Hypothalamus (tissue), 51 donors: ENCODE results near the gene ACTL10.
"Not testable (repeated sequence)": the region's sequence is repeated elsewhere in the genome, so short reads cannot be mapped to it uniquely, and the experiment has no call there.

ENCODE experiments used
- DNase-seq, 51 donors: peaks; one replicate each; lab custom pipeline; 2025; lab: John Stamatoyannopoulos, UW

ACTL10 gene

DNA sequence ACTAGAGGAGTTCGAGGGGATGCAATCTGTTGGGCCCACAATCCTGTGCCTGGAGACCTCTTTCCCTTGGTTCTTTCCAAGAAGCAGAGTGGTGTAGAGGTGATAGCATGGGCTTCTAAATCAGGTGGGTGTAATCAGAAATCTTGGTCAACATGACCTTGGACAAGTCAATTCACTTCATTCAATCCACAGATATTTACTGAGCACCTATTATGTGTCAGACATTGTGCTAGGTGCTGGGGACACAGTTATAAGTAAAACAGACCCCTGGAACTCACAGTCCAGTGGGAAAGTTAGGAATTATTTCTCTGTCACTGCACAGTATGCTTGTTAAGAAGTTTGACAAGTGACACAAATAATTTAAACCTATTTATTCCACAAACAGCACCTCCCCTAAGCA, 22.8 kb downstream of the ACTL10 start:
- no peak for DNase-seq

DNA sequence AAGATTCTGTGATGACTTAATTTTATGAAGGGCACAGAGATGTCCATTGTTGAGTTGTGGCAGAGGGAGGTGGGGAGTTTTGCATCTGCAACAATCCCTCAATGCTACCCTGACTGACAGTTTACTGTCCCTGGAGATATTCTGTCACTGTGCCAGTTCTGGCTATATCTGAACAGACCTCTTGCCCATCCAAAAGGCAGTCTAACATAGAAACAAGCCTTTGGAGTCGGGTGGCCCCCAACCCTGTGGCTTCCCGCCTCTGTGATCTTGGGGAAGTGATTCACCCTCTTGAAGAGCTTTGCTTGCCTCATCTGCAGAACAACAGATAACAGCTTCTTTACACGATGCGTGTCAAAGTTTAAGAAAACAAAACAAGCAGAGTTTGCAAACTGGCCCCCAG, 23.2 kb downstream of the ACTL10 start:
- DNase-seq = peak in 13 of 51 donors; percentile 13 to 68 (median 29)

- DNase-seq = peak in 5 of 51 donors; percentile 14 to 62 (median 49)
Measured at GRCh38 chr20:33693289-33693688, 26.5 kb downstream of the ACTL10 start.

GRCh38 chr20:33693741-33694638, 27.2 kb downstream of the ACTL10 start:
- DNase-seq = peak in 46 of 51 donors; percentile 18 to 88 (median 67)

- DNase-seq = peak in 6 of 51 donors; percentile 32 to 55 (median 50)
Measured at GRCh38 chr20:33694639-33695012, 27.9 kb downstream of the ACTL10 start.

GRCh38 chr20:33696448-33696847, 29.7 kb downstream of the ACTL10 start:
- no peak for DNase-seq

GRCh38 chr20:33697129-33697528, 30.4 kb downstream of the ACTL10 start:
- DNase-seq = peak in 20 of 51 donors; percentile 9 to 72 (median 24)

- DNase-seq = not testable (repeated sequence)
Measured at GRCh38 chr20:33698966-33699365, 32.2 kb downstream of the ACTL10 start.

DNA sequence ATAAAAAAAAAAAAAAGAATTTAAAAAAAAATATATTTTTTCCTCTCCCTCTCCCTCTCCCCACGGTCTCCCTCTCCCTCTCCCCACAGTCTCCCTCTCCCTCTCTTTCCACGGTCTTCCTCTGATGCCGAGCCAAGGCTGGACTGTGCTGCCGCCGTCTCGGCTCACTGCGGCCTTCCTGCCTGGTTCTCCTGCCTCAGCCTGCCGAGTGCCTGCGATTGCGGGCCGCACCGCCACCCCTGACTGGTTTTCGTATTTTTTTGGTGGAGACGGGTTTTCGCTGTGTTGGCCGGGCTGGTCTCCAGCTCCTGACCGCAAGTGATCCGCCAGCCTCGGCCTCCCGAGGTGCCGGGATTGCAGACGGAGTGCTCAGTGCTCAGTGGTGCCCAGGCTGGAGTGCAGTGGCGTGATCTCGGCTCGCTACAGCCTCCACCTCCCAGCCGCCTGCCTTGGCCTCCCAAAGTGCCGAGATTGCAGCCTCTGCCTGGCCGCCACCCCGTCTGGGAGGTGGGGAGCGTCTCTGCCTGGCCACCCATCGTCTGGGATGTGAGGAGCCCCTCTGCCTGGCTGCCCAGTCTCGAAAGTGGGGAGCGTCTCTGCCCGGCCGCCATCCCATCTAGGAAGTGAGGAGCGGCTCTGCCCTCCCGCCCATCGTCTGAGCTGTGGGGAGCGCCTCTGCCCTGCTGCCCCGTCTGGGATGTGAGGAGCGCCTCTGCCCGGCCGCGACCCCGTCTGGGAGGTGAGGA, 34.1 kb downstream of the ACTL10 start:
- DNase-seq = not testable (repeated sequence)

GRCh38 chr20:33701629-33702450, 35.1 kb downstream of the ACTL10 start:
- no peak for DNase-seq

GRCh38 chr20:33702861-33703260, 36.1 kb downstream of the ACTL10 start:
- DNase-seq = peak in 5 of 51 donors; percentile 9 to 31 (median 19)

- no peak for DNase-seq
Measured at GRCh38 chr20:33703498-33704137, 36.9 kb downstream of the ACTL10 start.

- DNase-seq = no peak
Measured at GRCh38 chr20:33704197-33704924, 37.6 kb downstream of the ACTL10 start.

DNA sequence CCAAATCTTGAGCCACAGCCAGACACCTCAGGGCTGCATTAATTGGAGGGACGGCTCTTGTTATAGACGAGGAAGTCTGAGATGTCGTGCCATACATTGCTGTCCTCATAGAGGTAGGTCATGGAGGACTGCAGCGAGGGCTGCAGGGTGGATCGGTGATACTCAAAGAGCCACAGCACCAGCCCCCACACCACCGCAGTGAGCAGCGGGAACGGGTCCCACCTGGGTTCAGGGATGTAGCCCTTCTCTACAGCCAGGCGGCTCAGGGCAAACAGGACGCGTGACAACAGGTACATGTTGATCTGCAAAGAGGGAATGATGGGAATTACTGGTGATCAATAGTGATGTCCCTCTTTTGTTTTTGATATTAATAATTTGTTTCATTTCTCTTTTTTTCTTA, 40.9 kb downstream of the ACTL10 start:
- no peak for DNase-seq

GRCh38 chr20:33709398-33709797, 42.7 kb downstream of the ACTL10 start:
- no peak for DNase-seq

DNA sequence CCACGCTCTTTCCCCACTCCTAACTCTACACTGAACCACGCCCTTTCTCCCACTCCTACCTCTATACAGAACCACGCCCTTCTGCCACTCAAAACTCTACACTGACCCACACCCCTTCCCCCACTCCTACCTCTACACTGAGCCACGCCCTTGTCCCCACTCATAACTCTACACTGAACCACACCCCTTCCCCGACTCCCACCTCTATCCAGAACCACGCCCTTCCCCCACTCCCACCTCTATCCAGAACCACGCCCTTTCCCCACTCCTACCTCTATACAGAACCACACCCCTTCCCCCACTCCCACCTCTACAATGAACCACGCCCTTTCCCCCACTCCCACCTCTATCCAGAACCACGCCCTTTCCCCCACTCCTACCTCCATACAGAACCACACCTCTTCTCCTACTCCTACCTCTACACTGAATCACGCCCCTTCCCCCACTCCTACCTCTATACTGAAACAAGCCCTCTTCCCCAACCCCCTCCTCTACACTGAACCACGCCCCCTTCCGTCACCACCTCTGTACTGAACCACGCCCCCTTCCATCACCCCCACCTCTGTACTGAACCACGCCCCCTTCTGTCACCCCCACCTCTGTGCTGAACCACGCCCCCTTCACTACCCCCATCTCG, 43.3 kb downstream of the ACTL10 start:
- no peak for DNase-seq

DNA sequence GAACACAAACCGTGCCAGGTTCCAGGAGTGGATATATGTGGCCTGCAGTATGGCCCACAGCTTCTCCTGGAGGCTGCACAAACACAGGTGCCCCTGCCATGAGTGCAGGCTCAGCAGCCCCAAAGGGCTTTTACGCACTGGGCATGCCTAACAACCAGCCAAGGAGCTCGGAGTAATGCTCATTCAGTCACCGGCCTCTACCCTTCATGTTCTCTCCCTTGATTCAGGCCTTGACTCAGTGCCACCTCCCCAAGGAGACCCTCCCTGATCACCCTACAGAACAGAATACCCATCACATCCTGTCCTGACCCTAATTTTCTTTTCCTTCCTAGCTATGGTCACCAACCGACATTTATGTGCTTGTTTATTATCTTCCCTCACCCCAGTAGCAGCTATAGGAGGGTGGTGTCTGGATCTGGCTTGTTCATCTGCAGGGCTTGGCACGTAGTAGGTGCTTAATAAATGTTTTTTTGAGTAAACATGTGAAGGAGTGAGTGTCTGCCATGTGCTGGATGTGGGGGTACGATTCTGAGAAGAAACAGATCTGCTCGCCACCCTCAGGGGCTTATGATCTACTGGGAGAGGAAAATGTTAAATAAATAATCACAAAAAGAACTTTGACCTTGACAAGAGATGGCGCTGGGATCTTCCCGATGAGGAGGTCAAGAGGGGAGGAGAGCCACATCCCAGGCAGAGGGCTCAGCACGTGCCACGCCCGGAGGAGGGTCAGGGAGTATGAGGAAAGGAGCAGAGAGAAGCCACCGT, 44.1 kb downstream of the ACTL10 start:
- no peak for DNase-seq

DNA sequence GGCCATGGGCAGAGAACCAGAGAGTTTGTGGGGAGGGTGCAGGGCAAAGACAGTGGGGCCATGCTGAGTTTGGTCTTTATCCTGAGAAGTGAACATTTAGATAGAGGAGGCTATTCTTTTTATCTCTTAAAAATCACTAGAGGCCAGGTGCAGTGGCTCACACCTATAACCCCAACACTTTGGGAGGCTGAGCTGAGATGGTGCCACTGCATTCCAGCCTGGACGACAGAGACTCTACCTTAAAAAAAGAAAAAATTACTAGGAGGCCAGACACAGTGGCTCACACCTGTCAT, 44.6 kb downstream of the ACTL10 start:
- no peak for DNase-seq
